Epidermal melanocyte (primary cell): ENCODE data around the gene LAMA4.

Experiments
- DNase-seq: peaks from one replicate; pipeline ENCODE4 v3.0.0; 2011; ENCODE audit warnings: low spot score; ENCODE audit not compliant: insufficient read length

LAMA4 gene

DNA sequence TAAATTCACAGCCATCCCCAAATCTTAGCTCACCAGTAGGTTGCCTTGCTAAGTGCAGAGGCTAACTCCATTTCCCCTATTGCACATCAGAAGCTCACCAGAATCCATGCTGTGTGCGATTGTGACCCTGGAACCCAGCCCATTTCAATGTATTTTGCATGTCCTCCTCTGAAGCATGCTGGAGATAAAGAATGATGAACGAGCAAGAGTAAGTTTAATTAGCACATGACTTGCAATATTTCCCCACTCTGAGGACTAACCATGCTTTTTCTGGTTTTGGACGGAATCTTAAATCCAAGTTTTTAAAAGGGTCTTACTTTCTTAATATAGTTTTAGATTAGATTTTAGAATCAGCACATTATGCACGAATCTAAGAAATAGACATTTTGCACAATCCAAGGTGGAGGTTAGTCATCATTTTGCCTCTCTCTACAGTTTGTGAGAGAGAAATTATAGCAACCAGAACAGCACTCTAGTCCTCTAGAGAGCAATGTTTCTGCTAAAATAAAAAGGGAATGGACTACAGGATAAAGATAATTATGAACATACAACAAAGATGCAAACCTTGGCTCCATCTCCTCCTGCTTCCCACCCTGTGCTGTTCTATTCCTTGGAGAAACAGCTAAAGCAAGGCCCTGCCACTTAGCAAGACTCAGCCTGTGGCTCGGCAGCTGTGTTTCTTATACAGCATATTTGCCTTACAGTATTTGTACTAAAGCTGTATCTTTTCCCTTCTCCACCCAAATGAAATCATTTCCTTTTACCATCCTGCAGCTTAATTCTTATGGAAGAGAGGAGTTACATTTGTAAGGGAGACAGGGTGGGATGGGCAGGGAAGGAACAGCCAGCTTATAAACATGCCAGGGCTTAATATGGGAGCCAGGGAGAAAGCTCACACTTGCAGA lies 24.9 kb upstream of the LAMA4 start:
- no peak for DNase-seq

DNA sequence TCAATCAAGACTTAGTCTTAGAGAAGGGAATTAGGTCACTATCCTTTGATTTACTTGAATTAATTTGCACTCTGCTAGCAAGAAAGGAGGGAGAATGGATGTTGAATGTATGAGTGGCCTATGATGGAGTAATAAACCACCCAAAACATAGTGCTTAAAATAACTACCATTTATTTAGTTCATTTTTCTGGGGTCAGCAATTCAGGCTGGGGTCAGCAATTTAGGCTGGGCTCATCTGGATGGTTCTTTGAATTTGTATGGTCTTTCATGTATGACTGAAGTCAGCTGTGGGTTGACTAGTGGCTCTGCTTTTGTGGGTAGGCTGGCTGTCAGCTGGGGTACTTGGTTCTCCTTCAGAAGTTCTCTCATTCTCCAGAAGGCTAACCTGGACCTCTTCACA lies 21.0 kb upstream of the LAMA4 start:
- no peak for DNase-seq

DNA sequence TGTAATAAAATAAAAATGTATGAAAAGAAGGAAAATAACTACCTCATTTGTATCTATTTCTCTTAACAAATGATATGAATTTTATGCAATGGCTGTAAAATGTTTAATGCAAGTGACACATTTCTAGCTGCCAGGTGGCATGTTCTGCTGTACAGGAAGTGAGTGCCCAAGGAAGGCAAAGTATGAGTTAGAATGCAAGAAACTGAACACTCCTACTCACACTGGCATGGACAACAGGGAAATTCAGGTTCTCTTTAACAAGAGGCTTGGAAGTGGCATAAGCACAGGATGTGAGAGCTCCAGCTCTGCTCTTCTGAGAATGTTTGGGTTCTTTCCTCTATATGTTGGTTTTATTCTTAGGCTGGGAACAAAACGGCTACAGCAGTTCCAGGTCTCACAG lies 20.4 kb upstream of the LAMA4 start:
- no peak for DNase-seq

DNA sequence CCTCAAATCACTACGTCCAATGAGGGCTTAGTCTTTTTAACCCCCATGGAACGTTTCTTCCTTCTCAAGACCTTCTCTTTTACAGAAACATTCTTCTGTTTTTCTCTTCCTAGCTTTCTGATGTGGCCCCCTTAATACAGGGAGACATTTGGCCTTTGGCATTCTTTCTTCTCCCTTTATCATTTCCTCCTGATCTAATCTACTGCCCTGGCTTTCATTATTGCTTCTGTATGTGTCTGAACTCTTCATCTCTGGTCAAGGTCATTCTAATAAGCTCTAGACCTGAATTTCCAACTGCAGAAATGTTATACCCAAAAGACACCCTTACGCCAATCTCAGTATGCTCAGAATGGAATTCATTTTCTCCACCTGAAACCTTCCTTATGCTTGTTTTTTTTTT lies 18.4 kb upstream of the LAMA4 start:
- DNase-seq = no peak

DNA sequence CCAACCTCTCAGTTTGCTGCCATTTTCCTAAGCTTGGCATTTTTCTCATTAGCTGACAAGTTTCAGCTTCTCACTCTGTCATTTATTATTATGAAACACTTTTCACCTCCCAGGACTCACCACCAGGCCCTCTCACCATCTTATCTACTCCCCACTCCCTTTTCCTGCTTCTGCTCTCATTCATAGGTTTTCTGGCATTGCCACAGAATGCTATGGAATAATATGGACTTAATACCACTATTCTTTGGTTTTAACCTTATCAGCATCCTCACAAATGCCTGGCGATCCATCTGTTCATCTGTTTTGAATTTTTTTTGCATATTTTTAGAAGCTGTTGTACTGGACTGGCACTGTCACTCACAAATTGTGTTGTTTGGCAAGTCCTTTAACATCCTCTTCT lies 16.4 kb upstream of the LAMA4 start:
- DNase-seq = no peak

DNA sequence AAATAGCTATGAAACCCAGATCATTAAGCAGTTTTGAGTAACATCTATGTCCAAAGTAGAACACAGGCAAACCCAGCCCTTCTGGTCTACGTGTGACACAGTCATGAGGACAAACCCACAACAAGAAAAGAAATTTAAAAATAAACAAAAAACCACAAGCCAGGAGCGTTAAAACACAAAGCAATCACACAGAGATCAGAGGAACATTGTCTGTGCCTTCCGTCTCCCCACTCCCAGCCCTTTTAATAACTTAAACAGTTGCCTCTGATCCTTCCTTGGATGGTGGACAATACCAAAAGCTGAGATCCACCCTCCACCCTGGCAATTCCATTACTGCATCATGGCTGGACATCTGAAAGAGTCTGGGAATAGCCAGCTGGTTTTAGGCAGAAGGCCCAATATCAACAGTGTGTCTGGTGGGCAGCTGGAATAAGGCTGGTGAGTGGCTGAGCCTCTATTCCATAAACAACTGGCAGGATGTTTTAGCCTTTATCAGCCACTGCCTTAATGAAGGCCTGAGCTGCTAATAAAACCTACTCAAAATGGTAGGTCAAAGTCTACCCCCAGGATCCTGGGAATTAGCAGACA lies 15.7 kb upstream of the LAMA4 start:
- no peak for DNase-seq

DNA sequence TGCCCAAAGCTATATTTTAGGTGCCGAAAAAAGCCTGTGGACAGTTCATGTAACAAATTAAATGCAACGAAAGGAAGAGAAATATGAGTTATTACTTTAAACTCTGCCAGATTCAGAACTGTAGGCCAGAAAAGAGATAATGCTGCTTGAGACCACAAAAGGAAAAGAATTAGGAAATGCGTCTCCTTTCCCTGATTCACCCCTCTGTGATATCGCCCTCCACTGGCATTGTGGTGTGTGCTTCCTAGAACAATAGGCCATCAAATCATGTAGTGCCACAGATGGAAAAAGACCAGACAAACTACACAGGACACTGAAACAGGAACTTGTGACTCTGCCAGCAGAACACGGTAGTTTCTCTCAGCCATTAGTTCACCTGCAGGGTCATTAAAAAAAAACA lies 14.7 kb upstream of the LAMA4 start:
- DNase-seq = no peak

DNA sequence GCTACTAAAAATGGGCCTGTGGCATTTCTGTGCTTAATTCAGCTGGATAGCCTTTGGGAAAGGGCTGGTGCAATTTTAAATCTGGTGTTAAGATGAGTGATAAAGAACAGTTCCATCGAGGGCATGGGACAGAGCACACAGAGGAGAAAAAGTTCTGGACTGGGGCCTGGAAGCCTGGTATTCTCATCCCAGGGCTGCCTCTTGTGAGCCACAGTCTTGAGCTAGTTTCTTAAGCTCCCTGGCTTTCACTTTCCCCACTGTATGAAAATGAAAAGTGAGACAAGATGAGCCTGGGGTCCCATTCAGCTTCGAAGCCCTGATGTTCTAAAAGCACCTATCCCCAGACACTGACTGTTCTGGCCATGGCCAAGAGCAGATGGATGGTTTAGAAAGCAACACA lies 14.3 kb upstream of the LAMA4 start:
- DNase-seq = no peak

DNA sequence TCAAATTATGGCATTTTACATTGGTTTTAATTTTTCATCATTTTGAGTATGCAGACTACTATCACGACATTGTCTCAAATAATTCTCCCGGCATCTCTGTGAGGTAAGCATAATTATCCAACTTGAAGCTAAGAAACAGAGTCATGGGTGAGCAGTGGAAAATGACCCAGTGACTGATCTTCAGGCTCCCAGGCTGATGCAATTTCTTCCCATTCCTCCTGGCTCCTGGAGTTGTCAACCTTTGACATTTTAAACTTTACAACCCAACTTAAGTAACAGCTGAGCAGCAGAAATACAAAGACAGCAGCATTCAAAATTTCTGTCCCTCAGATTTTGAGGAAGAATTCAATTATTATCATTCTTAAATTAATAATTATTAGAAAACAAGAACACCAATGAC lies 13.7 kb upstream of the LAMA4 start:
- no peak for DNase-seq

DNA sequence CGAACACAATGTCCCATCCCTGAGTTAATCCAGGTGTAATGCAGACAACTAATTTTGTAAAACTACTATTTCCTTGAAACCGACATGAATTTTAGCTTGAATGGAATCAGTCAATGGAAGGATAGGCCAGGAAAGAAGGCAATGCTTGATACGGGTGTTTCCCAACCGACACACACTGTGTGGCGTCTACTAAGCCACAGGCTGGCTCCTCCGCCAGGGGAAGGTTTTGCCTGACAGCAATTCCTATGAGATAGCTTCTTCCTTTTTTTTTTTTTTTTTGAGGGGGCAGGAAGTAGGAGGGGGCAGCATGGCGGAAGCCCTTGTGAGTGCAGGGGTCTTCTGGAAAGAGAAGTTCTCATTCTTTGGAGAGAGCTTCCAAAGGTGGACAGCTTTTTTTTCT lies 12.0 kb upstream of the LAMA4 start:
- no peak for DNase-seq

DNA sequence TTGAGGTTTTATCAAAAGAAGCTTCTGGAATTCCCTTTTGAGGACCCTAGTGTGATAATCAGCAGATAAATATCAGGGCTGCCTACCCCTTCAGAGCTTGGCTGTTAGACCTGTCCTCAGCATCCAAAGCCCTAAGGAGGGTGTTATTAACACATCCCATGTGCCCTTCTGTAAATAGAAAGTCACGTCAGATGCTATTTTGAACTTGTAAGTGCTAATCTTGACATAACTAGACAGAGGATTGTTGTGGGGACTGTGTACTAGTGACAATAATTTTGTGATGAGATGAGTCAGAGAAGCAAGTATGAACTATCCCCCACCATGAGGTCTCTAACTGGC lies 4.9 kb upstream of the LAMA4 start:
- no peak for DNase-seq

DNA sequence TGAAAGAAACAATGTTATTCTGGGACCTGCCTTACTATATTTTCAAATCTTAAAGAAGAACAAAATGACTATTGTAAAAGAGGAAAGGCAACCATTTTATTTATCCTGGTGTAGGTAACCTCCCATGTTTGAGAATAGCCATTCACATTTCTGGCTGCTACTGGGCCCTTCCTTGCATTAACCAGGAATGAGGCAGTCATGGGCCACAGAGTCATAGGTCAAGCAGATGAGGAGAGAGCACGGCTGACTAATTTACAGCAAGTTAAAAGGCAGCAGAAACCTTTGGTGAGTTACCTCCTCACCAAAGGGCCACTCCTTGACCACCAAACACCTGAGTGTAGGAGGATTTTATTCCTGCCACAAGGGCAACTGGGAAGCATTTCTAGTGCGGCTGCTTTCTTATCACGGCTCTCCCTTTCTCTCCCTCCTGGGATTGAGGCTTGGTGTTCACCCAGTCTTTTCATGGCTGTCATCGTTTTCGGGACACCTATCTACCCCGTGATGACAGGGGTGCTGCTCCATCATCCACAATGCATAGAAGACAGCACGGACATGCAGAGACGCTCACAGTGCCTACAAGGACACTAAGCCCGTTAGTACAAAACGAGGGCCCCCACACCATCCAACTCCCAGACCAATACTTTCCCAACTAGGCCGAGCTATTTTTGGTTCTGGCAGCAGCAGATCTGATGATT lies 4.4 kb upstream of the LAMA4 start:
- no peak for DNase-seq

DNA sequence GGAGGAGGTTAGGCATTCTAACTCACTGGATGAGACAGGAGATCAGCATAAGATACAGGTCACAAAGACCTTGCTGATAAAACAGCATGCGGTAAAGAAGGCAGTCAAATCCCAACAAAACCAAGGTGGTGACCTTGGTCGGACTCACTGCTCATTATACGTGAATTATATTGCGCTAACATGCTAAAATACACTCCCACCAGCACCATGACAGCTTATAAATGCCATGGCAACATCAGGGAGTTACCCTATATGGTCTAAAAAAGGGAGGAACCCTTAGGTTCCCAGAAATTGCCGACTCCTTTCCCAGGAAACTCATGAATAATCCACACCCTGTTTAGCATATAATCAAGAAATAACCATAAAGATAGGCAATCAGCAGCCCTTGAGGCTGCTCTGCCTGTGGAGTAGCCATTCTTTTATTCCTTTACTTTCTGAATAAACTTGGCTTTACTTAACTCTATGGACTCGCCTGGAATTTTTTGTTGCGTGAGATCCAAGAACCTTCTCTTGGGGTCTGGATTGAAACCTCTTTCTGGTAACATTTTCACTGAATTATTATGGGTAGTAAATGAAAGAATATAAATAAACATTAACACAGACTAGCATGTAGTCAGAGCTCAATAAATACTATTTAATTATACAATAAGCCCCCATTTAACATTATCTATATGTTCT lies 3.0 kb upstream of the LAMA4 start:
- no peak for DNase-seq

DNA sequence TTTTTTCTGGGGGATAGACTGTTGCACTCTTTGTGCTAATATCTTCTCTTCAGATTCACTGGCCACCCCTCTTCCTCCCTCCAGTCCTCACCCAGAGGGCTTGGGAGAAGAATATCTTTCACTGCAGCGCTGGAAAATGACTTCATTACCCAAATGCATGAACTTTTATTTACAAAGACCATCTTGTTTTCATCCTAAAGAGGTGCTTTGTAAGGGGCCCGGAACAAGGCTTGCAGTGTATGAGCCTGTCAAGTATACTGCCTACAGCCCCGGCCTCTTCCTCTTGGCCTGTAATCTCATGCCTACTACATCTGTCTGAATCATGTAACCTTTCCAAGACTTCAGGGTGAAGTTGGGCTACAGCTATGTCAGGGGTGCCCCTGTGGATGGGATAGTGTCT lies 554 bp upstream of the LAMA4 start:
- DNase-seq = peak; percentile 76

DNA sequence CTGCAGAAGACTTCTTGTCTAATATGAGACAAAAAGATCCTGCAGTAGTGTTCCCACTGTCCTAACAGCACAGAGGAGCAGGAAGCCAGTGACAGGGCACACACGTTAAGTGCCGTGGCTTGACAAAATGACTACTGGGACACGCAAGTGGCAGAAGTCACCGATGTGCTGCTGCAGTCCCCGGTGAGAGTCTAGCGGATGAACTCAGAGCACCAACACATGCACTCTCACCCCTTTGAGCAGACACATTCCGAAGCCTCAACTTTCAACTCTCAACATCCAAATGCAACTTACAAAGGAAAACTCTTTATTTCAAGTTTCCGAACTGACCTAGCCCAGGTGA lies 898 bp downstream of the LAMA4 start:
- DNase-seq = no peak

DNA sequence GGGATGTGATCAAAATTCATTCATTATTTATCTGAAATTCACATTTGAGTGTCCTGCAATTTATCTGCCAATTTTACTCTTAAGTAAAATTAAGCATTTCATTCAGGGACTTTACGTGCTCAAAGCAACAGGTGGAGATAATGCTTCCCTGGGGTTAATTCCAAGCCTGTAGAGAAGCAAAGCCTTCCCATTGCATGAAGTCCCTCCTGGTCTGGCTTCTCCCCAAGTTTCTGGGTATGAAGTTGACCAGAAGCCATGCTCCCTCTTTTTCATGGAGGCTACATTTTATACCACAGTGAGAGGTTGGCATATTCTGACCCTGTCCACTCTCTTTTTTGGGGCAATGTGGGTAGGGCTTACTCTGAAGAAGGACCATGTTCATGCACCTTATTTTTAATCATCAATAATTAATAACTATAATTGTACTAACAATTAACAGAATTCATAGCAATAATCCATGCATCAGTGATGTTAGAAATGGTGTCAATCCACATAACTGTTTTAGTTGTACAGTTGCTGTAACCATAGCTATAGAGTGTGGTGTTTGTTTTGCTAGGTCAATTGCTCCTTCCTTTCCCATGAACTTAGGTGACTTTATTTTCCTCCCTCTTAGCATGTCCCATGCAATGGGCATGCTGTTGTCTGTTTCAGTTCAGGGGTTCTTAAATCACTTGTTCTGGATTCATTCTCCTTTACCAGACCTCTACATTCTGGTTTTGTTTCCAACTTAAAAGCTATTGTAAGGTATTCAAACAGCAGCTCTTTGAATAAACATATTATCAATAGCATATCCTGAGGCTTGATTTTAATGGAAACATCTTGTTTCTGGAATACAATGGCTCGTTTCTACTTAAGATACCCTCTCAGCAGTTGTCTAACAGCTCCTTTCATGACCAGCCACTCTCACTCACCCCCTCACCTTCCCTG lies 1.5 kb downstream of the LAMA4 start:
- no peak for DNase-seq

DNA sequence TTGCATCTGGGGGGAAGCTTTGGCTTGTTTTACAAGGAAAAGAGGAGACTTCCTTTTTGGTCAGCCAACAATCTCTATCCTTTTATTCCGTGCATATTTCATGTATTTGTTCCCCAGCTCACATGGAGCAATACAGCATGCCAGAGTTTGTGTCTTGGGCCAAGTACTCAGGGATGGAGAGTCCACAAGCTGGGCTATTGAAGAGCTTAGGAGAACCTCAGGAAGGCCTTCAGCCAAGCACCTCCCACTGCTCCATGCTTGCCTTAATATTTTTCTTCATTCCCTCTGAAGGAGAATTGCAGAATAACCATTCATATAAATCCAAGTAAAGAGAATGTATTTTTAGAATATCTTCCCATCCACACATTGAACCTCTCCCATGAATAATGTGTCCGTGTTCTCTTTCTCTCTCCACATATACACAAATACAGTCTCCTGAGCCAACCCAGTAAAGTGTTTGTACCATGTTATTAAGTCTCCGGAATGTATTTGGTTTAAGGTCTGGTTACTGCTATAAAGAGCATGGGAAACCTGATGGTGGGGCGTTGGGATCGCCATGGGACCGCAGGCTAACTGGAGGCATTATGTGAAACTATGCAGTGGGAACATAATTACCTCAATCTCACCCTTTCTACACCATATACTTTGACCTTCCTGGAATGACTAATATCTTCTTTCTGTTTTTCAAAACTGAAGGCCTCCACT lies 3.0 kb downstream of the LAMA4 start:
- no peak for DNase-seq

DNA sequence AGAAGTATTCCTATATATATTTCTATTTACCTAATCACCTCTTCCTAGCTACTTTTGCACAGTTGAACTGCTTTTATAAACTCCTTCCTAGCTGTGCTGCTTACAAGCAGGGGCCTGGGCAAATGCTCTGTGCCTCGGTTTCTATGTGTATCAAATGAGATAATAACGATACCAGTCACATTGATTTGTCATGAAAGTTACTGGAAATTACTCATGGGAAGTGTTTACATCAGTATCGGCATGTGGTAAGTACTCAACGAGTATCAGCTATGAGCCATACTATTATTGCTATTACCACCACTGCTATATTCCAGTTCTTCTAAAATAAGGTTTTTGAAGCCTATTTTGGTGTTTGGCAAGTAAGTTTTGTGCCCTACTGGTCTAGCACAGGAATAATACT lies 4.9 kb downstream of the LAMA4 start:
- no peak for DNase-seq

DNA sequence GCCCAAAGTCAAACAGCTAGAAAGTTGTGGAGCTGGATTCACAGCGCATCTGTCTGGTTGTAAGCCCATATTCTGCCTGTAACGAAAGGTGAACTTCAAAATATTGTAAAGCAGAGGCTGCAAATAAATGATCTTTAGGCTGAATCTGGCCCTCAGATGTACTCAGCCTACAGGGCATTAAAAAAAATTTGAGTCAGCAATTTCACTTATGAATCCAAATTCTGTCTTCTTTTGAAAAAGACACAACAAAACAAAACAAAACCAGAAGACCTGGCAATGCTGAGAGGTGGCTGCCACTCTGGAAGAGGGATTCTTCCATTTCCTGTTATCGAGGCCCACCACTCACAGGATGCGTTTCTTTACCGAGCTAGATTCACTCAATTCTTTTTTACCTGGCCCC lies 7.1 kb downstream of the LAMA4 start:
- no peak for DNase-seq

DNA sequence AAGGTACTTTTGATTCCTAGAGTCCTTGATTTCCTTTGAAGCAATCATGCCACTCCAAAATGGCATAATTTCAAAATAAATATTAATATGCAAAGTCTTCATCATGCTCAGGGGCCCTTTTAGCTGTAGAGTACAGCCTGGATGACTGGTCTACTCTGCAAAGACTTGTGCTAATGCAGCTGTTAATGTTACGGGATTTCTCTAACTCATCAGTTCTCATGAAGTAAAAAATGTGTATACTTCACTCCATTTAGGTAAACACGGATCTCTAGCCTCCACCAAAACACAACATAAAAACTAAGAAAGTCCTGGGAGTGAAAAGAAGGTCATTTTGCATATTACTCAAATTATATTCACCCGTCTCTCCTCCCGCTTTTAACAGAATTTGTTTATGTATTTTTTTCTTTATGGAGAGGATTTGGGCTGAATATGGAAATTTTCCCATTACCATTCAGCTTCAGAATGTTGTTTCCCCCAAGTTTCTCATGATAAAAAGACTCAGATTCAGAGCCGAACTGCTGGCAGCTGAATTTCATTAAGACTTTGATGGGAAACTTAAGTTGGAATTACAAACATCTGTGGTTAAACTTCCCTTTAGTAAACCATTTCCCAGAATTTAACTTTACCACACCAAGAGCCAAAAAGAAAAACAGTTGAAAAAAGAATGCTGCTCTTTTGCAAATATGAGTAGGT lies 8.7 kb downstream of the LAMA4 start:
- no peak for DNase-seq
